Measurements from ENCODE around the gene EEFSEC.

Gene EEFSEC

DNA sequence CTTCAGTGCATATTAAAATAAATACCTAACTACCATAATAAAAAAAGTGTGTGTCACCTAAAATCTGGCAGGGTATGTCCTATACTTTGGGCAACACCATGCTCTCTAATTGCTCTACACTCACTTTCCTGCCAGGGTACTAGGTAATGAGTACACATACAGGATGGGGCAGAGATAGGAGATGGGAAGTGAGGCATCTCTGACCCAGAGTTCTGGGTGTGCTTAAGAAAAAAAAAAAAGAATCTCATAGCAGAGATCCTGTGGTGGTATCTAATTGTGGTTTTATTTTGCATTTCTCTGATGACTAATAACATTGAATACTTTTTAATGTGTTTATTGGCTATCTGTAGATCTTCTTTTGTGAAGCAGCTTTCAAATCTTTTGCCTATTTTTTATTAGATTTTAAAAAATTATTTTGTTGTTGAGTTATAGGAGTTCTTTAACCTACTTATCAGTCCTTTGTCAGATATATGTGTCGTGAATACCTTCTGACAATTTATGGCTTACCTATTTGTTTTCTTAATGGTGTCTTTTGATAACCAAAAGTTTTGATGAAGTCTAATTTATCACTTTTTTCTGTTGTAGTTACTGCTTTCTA is 48.0 kb downstream of the EEFSEC start:
- TF ChIP-seq, protein P1, sequence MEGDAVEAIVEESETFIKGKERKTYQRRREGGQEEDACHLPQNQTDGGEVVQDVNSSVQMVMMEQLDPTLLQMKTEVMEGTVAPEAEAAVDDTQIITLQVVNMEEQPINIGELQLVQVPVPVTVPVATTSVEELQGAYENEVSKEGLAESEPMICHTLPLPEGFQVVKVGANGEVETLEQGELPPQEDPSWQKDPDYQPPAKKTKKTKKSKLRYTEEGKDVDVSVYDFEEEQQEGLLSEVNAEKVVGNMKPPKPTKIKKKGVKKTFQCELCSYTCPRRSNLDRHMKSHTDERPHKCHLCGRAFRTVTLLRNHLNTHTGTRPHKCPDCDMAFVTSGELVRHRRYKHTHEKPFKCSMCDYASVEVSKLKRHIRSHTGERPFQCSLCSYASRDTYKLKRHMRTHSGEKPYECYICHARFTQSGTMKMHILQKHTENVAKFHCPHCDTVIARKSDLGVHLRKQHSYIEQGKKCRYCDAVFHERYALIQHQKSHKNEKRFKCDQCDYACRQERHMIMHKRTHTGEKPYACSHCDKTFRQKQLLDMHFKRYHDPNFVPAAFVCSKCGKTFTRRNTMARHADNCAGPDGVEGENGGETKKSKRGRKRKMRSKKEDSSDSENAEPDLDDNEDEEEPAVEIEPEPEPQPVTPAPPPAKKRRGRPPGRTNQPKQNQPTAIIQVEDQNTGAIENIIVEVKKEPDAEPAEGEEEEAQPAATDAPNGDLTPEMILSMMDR (IDR thresholded peaks at IDR 0.05; ENCODE audit: insufficient read depth, low read length, poor library complexity, severe bottlenecking): no peak
- Histone ChIP-seq H3K4me3 (replicated peaks; ENCODE audit: low read depth, low read length) (no peak overlapping the region), H3K27me3 (replicated peaks; ENCODE audit: control insufficient read depth, insufficient read depth, low read length) (no peaks in the 10 kb centered on the region), H3K36me3 (ENCODE audit: control insufficient read depth, insufficient read depth, low read length) (no peaks in the 10 kb centered on the region)
- no peak for DNase-seq (ENCODE audit: extremely low read depth, insufficient read length)

- H3K4me3 ChIP-seq (replicated peaks; ENCODE audit: low read depth, low read length): no peak overlapping the region
- H3K27me3 ChIP-seq (replicated peaks; ENCODE audit: control insufficient read depth, insufficient read depth, low read length): no peaks in the 10 kb centered on the region
- TF ChIP-seq, protein P1 (IDR thresholded peaks at IDR 0.05; ENCODE audit: insufficient read depth, low read length, poor library complexity, severe bottlenecking): no peak
- DNase-seq (ENCODE audit: extremely low read depth, insufficient read length): no peak
- H3K36me3 ChIP-seq (ENCODE audit: control insufficient read depth, insufficient read depth, low read length): no peaks in the 10 kb centered on the region
These were observed 49.9 kb downstream of the EEFSEC start for GRCh38 chr3:128203169-128203568.

DNA sequence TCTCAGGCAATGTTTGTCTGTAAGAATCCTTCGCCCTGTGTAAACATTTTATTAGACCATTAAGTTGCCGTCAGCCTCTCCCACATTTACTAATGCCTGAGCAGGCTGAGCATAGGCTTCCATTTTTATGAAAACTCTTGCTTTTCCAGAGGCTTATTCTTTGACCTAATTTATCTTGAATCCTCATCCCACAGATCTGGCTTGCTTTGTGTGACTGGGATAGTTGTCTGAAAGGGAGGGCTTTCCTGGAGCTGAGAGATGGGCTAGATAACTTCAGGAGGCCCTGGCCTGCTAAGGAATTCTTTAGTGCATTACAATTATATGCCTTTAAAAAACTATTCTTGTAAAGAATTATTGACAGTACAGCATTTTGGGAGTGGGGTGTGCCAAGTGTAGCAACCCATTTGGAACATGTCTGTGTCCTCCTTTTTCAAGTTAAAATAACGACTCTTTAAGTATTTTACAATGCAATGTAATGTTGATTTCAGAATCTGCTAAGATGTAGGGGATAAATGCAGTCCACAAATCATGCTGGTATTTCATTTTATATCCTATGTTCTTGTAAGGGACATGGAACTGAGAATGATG is 52.4 kb downstream of the EEFSEC start:
- DNase-seq (ENCODE audit: extremely low read depth, insufficient read length): no peak
- no peaks in the 10 kb centered on the region for H3K36me3 ChIP-seq (ENCODE audit: control insufficient read depth, insufficient read depth, low read length)
- no peak overlapping the region for H3K4me3 ChIP-seq (replicated peaks; ENCODE audit: low read depth, low read length)
- no peaks in the 10 kb centered on the region for H3K27me3 ChIP-seq (replicated peaks; ENCODE audit: control insufficient read depth, insufficient read depth, low read length)
- TF ChIP-seq, protein P1 (IDR thresholded peaks at IDR 0.05; ENCODE audit: insufficient read depth, low read length, poor library complexity, severe bottlenecking): no peak

- no peaks in the 10 kb centered on the region for H3K27me3 ChIP-seq (replicated peaks; ENCODE audit: control insufficient read depth, insufficient read depth, low read length)
- H3K4me3 ChIP-seq (replicated peaks; ENCODE audit: low read depth, low read length): no peak overlapping the region
- no peak for DNase-seq (ENCODE audit: extremely low read depth, insufficient read length)
- H3K36me3 ChIP-seq (ENCODE audit: control insufficient read depth, insufficient read depth, low read length): no peaks in the 10 kb centered on the region
- TF ChIP-seq, protein P1 (IDR thresholded peaks at IDR 0.05; ENCODE audit: insufficient read depth, low read length, poor library complexity, severe bottlenecking): no peak
These were observed 54.7 kb downstream of the EEFSEC start for GRCh38 chr3:128207951-128208350.

DNA sequence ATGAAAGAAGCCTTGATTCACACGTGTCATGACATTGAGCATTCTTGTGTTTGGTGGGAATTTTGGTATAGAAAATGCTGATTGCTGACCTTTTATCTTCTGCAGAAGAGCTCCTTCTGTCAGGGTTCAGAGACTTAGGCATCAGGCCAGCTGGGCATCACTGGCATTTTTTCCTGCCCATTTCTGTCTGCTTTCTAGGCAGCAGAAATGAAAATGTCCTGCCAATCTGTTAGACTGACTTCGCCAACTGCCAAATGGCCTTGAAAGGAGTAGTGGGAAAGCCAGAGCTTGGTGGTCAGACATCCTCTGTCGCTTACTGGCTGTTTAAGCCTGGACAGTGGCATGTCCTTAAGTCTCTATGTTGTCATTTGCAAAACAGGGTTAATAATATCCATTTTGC is 57.4 kb downstream of the EEFSEC start:
- Histone ChIP-seq H3K36me3 (ENCODE audit: control insufficient read depth, insufficient read depth, low read length) (no peaks in the 10 kb centered on the region), H3K4me3 (replicated peaks; ENCODE audit: low read depth, low read length) (no peak overlapping the region), H3K27me3 (replicated peaks; ENCODE audit: control insufficient read depth, insufficient read depth, low read length) (no peaks in the 10 kb centered on the region)
- DNase-seq (ENCODE audit: extremely low read depth, insufficient read length): no peak
- TF ChIP-seq, protein P1 (IDR thresholded peaks at IDR 0.05; ENCODE audit: insufficient read depth, low read length, poor library complexity, severe bottlenecking): no peak
